HCT116 (cell line): ENCODE results near the gene NEURL4. TPM values are rescaled to one million over a fixed set of nuclear protein-coding genes. Genes with fewer than 3 reads are reported as not detected.
A peak's percentile ranks its signal among the peaks of the same experiment; 100 is the strongest.

Experiments used
- ATF3 ChIP-seq: IDR thresholded peaks from 2 replicates; pipeline ENCODE4 v1.6.1; 2012
- EGR1 ChIP-seq: IDR thresholded peaks from 2 replicates; pipeline ENCODE4 v1.6.1; 2012; ENCODE audit warnings: low read depth
- ELF1 ChIP-seq: IDR thresholded peaks from 2 replicates; pipeline ENCODE4 v1.6.1; 2012; ENCODE audit warnings: low read depth, borderline replicate concordance
- EZH2phosphoT487 ChIP-seq: fragments of 200-600 bp; IDR thresholded peaks from 2 replicates; pipeline ENCODE4 v1.6.1; 2018; ENCODE audit warnings: antibody characterized with exemption, borderline replicate concordance
- FOSL1 ChIP-seq: IDR thresholded peaks from 2 replicates; pipeline ENCODE4 v1.6.1; 2012; ENCODE audit warnings: low read depth
- JUND ChIP-seq: IDR thresholded peaks from 2 replicates; pipeline ENCODE4 v1.6.1; 2012
- POLR2A ChIP-seq: IDR thresholded peaks from 2 replicates; pipeline ENCODE4 v1.7.0; 2011; ENCODE audit warnings: borderline replicate concordance; ENCODE audit not compliant: insufficient read depth, insufficient read length; ENCODE audit errors: extremely low read depth
- POLR2AphosphoS5 ChIP-seq: IDR thresholded peaks from 2 replicates; pipeline ENCODE4 v1.6.1; 2011; ENCODE audit warnings: mild to moderate bottlenecking, low read depth, low read length, moderate library complexity
- SIN3A ChIP-seq: IDR thresholded peaks from 2 replicates; pipeline ENCODE4 v1.6.1; 2012; ENCODE audit warnings: low read depth
- SP1 ChIP-seq: IDR thresholded peaks from 2 replicates; pipeline ENCODE4 v1.6.1; 2012; ENCODE audit warnings: low read depth
- SRF ChIP-seq: IDR thresholded peaks from 2 replicates; pipeline ENCODE4 v1.6.1; 2012; ENCODE audit warnings: low read depth
- TCF7L2 ChIP-seq: IDR thresholded peaks from 2 replicates; pipeline ENCODE4 v1.7.0; 2011; ENCODE audit warnings: borderline replicate concordance, inconsistent platforms; ENCODE audit not compliant: insufficient read depth, insufficient read length; ENCODE audit errors: extremely low read depth
- YY1 ChIP-seq: IDR thresholded peaks from 2 replicates; pipeline ENCODE4 v1.6.1; 2011; ENCODE audit warnings: low read length, low read depth, moderate library complexity, mild to moderate bottlenecking; ENCODE audit not compliant: insufficient replicate concordance; ENCODE audit errors: extremely low read depth
- ZBTB33 ChIP-seq: IDR thresholded peaks from 2 replicates; pipeline ENCODE4 v1.6.1; 2011; ENCODE audit warnings: mild to moderate bottlenecking, low read length, moderate library complexity; ENCODE audit not compliant: insufficient replicate concordance; ENCODE audit errors: extremely low read depth
- ZFX ChIP-seq: fragments of 450-650 bp; IDR thresholded peaks from 2 replicates; pipeline ENCODE4 v1.6.1; 2017
- ZNF274 ChIP-seq: fragments of 200-500 bp; sonication (Bioruptor generic); IDR thresholded peaks from 2 replicates; pipeline ENCODE4 v1.6.1; 2014; ENCODE audit warnings: mild to moderate bottlenecking, low read depth, low read length, inconsistent platforms
- total RNA-seq: library from RNA; stranded (reverse); gene quantifications from one replicate; pipeline ENCODE4 v1.2.1, GENCODE V29; 2021; ENCODE audit not compliant: unreplicated experiment

The NEURL4 gene
- total RNA-seq, 1 experiment from 2014 or later: 56.9 TPM

- no peak for TF ChIP-seq FOSL1
- TF ChIP-seq ATF3: no peak
- no peak for TF ChIP-seq ZNF274
- no peak for TF ChIP-seq ZBTB33
- TF ChIP-seq TCF7L2: peak; percentile 52
- TF ChIP-seq SRF: no peak
- TF ChIP-seq EGR1: peak; percentile 97
- peak; percentile 49 for TF ChIP-seq POLR2A
- peak; percentile 13 for TF ChIP-seq YY1
- TF ChIP-seq POLR2AphosphoS5: peak; percentile 84
- peak; percentile 73 for TF ChIP-seq JUND
- peak; percentile 32; the same call in 1 of the 2 replicates for TF ChIP-seq ZFX
- TF ChIP-seq EZH2phosphoT487: no peak
- peak; percentile 96 for TF ChIP-seq SP1
- TF ChIP-seq SIN3A: peak; percentile 90
- TF ChIP-seq ELF1: no peak; the same call in 1 of the 2 replicates
- TF ChIP-seq, all 23 proteins: peak for 12
Measured at GRCh38 chr17:7351665-7352502, 22.7 kb upstream of the NEURL4 start, which contains the start of gene KCTD11 (continued).
